GM13977 (cell line): ENCODE measurements around the gene ATRNL1.

Source experiments
- DNase-seq: peaks from one replicate; pipeline ENCODE4 v3.0.0; 2012; ENCODE audit warnings: low spot score
- in situ Hi-C: fragments of 300-500 bp; cut with MboI; formaldehyde crosslinking; loops from one replicate; pipeline ENCODE4 v1.12.0; 2022; ENCODE audit warnings: low sequenced_read_pairs, low pct_unique_long_range_greater_than_20kb, mixed read lengths, inconsistent platforms; ENCODE audit not compliant: unreplicated experiment
- TF ChIP-seq, protein P1 (sequence below): IDR thresholded peaks from 2 replicates; pipeline ENCODE4 v1.5.1; 2012; ENCODE audit warnings: mild to moderate bottlenecking, control low read depth; ENCODE audit not compliant: insufficient read depth; ENCODE audit errors: extremely low read depth, missing control alignments

Gene ATRNL1, protein sequence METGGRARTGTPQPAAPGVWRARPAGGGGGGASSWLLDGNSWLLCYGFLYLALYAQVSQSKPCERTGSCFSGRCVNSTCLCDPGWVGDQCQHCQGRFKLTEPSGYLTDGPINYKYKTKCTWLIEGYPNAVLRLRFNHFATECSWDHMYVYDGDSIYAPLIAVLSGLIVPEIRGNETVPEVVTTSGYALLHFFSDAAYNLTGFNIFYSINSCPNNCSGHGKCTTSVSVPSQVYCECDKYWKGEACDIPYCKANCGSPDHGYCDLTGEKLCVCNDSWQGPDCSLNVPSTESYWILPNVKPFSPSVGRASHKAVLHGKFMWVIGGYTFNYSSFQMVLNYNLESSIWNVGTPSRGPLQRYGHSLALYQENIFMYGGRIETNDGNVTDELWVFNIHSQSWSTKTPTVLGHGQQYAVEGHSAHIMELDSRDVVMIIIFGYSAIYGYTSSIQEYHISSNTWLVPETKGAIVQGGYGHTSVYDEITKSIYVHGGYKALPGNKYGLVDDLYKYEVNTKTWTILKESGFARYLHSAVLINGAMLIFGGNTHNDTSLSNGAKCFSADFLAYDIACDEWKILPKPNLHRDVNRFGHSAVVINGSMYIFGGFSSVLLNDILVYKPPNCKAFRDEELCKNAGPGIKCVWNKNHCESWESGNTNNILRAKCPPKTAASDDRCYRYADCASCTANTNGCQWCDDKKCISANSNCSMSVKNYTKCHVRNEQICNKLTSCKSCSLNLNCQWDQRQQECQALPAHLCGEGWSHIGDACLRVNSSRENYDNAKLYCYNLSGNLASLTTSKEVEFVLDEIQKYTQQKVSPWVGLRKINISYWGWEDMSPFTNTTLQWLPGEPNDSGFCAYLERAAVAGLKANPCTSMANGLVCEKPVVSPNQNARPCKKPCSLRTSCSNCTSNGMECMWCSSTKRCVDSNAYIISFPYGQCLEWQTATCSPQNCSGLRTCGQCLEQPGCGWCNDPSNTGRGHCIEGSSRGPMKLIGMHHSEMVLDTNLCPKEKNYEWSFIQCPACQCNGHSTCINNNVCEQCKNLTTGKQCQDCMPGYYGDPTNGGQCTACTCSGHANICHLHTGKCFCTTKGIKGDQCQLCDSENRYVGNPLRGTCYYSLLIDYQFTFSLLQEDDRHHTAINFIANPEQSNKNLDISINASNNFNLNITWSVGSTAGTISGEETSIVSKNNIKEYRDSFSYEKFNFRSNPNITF (N-terminal part only)

DNA sequence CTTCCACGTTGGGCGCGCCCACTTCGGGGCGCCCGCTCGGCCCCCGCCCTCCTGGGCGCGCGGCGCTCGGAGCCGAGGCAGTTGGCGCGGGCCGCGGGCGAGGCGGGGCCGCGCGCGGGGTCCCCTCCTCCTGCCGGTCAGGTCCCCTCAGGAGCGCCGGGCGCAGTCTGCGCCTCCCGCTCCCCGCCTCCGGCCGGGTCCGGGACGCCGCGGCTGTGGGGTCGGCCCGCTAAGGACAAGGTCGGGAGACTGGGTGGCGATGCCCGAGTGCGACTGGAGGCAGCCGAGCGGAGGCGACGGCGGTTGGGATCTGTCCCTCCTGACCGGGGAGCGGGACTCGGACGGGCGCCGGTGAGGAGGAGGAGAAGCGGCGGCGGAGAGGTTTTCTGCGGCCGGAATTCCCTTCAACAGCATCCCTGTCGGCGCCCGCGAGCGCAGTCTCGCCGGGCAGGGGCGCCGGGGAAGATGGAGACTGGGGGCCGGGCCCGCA is at the start of gene ATRNL1:
Gene ATRNL1, plus strand, starts transcription at position 80 of the 490 bp plus-strand sequence. Its CDS starts 386 bp downstream, at position 466.
- TF ChIP-seq, protein P1, sequence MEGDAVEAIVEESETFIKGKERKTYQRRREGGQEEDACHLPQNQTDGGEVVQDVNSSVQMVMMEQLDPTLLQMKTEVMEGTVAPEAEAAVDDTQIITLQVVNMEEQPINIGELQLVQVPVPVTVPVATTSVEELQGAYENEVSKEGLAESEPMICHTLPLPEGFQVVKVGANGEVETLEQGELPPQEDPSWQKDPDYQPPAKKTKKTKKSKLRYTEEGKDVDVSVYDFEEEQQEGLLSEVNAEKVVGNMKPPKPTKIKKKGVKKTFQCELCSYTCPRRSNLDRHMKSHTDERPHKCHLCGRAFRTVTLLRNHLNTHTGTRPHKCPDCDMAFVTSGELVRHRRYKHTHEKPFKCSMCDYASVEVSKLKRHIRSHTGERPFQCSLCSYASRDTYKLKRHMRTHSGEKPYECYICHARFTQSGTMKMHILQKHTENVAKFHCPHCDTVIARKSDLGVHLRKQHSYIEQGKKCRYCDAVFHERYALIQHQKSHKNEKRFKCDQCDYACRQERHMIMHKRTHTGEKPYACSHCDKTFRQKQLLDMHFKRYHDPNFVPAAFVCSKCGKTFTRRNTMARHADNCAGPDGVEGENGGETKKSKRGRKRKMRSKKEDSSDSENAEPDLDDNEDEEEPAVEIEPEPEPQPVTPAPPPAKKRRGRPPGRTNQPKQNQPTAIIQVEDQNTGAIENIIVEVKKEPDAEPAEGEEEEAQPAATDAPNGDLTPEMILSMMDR = no peak
- DNase-seq = peak; percentile 70
- in situ Hi-C loops = no loop called here

DNA sequence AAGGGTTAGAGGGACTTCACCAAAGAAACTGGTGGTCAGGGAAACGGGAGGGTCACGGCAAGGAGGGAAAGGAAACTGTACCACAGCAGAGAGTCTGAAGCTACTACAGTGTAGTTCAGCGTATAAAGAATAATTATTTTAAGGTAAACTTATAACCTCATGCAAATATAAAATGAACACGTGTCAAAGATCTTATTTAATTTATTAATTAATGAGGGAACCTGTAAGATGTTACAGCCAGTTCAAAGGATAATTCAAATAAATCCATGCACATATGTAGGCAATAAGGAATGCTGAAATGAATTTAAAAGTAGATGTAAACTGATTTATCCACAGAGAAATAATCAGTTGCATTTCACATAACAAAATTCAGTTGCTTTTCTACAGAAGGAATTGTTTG is 49.4 kb upstream of the ATRNL1 start:
- in situ Hi-C loops = no loop called here

DNA sequence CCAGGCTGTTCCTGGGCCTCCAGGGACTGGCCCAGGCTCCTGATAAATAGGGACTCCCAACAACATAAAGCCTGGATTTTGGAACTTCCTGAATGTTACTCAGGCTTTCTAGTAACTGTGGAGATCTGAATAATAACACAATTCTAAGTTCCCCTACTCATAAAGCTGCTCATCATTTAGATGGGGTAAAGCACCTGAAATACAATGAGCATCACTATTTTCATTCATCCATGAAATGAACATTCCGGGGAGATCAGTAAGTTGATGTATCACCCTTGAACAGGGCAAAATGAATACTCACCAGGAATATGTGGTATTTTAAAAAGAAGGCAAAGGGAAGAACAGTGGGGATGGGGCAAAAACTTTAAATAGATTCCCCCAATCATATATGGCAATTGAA is 48.3 kb upstream of the ATRNL1 start:
- DNase-seq = no peak
- TF ChIP-seq, protein P1 = no peak
- in situ Hi-C loops = no loop called here

More for the DNA sequence above, 49.4 kb upstream of the ATRNL1 start:
- TF ChIP-seq, protein P1 = no peak
- no peak for DNase-seq

DNA sequence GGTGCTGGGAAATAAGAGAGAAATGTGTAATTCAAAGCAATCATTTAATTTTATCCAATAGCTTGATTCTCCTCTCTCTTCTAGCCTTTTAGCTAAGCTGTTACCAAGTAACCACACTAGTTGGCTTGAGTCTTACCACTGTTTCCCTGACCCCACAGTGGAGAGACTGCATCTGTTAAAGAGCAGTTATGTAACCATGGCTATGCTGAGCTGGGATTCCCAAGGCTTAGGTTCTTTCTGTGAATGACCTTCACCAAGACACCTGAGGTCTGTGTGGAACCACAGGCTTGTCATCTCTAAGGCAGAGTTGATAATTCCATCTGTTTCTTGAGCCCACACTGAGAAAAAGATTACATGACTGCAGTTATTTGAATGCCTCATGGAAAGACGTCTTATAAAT is 47.7 kb upstream of the ATRNL1 start:
- DNase-seq = no peak
- TF ChIP-seq, protein P1 = no peak
- in situ Hi-C loops = no loop called here

DNA sequence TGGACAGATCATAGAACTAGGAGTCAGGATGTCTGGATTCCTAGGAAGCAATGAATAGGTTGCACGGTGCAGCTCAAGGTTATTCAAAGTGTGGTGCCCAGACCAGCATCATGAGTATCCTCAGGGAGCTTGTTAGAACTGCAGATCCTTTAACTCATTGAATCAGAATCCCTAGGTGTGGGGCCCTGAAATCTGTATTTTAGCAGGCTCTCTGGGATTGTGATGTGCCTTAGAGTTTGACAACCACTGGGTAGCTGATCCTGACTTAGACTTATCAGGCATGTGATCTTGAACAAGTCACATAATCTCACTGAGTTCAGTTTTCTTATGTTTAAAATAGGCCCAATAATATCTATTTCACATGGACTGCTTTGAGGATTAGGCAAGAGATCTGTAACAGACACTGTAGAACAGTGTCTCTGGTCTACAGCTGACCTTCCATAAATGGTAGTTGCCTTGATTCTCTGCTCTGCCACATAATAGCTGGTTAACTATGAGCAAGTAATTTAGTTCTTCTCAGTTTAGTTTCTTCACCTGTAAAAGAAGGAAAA is 46.4 kb upstream of the ATRNL1 start:
- DNase-seq = no peak
- TF ChIP-seq, protein P1 = no peak
- in situ Hi-C loops = no loop called here

DNA sequence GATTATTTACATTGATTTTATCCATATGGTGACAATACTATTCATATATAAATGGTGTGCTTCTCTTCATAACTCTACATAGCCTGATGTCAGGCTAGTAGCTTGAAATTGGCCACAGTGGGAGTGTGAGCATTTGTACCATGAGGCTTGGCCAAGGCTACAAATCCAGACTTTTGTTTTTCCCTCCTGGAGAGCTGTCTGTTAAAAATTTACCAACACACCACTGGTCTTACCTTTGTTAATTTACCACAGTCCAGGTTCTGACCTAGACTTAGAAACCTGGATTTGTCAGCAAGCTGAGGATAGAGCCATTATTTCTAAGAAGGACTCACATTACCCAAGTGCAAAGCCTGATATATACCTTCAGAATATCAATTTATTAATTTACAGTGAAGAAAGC is 45.5 kb upstream of the ATRNL1 start:
- in situ Hi-C loops = no loop called here
- TF ChIP-seq, protein P1 = no peak
- no peak for DNase-seq
